SW480 (cell line): ENCODE measurements around the gene NFKBIA.
"Not testable (repeated sequence)": the region's sequence is repeated elsewhere in the genome, so short reads cannot be mapped to it uniquely, and the experiment has no call there.

Source experiments
- DNase-seq: peaks from one replicate; pipeline ENCODE4 v3.0.0-alpha.2; 2016; ENCODE audit warnings: low spot score

NFKBIA gene

GRCh38 chr14:35404449-35405303 lies at the start of gene NFKBIA:
Gene NFKBIA (minus strand): TSS chr14:35404749. CDS start chr14:35404644, 105 bp downstream.
- peak; percentile 75 for DNase-seq

- DNase-seq: no peak
Observed at GRCh38 chr14:35446450-35446849, 41.9 kb upstream of the NFKBIA start.

- no peak for DNase-seq
Observed at GRCh38 chr14:35444104-35444503, 39.6 kb upstream of the NFKBIA start.

GRCh38 chr14:35441160-35441559 lies 36.6 kb upstream of the NFKBIA start:
- no peak for DNase-seq

- DNase-seq: peak; percentile 38
Observed at GRCh38 chr14:35438910-35439713, 34.6 kb upstream of the NFKBIA start.

- DNase-seq: not testable (repeated sequence)
Observed at GRCh38 chr14:35438492-35438891, 33.9 kb upstream of the NFKBIA start.

GRCh38 chr14:35435177-35435576 lies 30.6 kb upstream of the NFKBIA start:
- DNase-seq: no peak

- DNase-seq: no peak
Observed at GRCh38 chr14:35433826-35434225, 29.3 kb upstream of the NFKBIA start.

GRCh38 chr14:35430459-35431199 lies 26.1 kb upstream of the NFKBIA start:
- DNase-seq: no peak

- DNase-seq: no peak
Observed at GRCh38 chr14:35429951-35430350, 25.4 kb upstream of the NFKBIA start.

- no peak for DNase-seq
Observed at GRCh38 chr14:35425850-35426249, 21.3 kb upstream of the NFKBIA start.

GRCh38 chr14:35423621-35424020 lies 19.1 kb upstream of the NFKBIA start:
- DNase-seq: no peak

- no peak for DNase-seq
Observed at GRCh38 chr14:35420036-35420811, 15.7 kb upstream of the NFKBIA start.

- DNase-seq: no peak
Observed at GRCh38 chr14:35419429-35419841, 14.9 kb upstream of the NFKBIA start.

- DNase-seq: no peak
Observed at GRCh38 chr14:35418093-35418492, 13.5 kb upstream of the NFKBIA start.

- DNase-seq: no peak
Observed at GRCh38 chr14:35416108-35416750, 11.7 kb upstream of the NFKBIA start.

GRCh38 chr14:35414365-35414764 lies 9.8 kb upstream of the NFKBIA start:
- no peak for DNase-seq

- no peak for DNase-seq
Observed at GRCh38 chr14:35412272-35413056, 7.9 kb upstream of the NFKBIA start.

GRCh38 chr14:35410858-35411257 lies 6.3 kb upstream of the NFKBIA start:
- no peak for DNase-seq

GRCh38 chr14:35409595-35409994 lies 5.0 kb upstream of the NFKBIA start:
- DNase-seq: no peak
